PC-3 (cell line): ENCODE measurements around the gene CCNL2. TPM values are rescaled to one million over a fixed set of nuclear protein-coding genes. Genes with fewer than 3 reads are reported as not detected.

Experiments
- ATAC-seq: fragments of 200-7000 bp; cut with Tn5 transposase; 2 replicates; pipeline ENCODE4 v1.9.1; 2020; ENCODE audit warnings: mild to moderate bottlenecking, moderate library complexity
- BruUV-seq: library from RNA; stranded (reverse); fragments of 400-500 nt; replicated peaks from 2 replicates; lab custom pipeline; 2021; lab: Mats Ljungman, UMichigan
- CTCF ChIA-PET: fragments of 300-600 bp; sonication (Branson Sonifier 250); formaldehyde crosslinking; loops from one replicate; lab custom pipeline; 2022; ENCODE audit warnings: antibody characterized with exemption; lab: Charles Lee
- POLR2A ChIA-PET: fragments of 300-600 bp; sonication (Branson Sonifier 250); formaldehyde crosslinking; loops from one replicate; lab custom pipeline; 2022; ENCODE audit warnings: antibody characterized with exemption; ENCODE audit not compliant: unreplicated experiment; lab: Charles Lee
- DNase-seq: peaks from one replicate; pipeline ENCODE4 v3.0.0-alpha.2; 2015
- H2AFZ ChIP-seq: fragments of 300-600 bp; sonication (generic); 2 replicates; pipeline ENCODE4 v1.6.0; 2016; ENCODE audit warnings: antibody characterized with exemption, low read length
- H3F3A ChIP-seq: fragments of 300-600 bp; sonication (generic); one replicate; pipeline ENCODE4 v1.6.0; 2017; ENCODE audit warnings: antibody characterized with exemption, low read length, control low read depth, mild to moderate bottlenecking; ENCODE audit not compliant: unreplicated experiment
- H3K27ac ChIP-seq: fragments of 300-600 bp; sonication (generic); 2 replicates; pipeline ENCODE4 v1.5.1; 2016; ENCODE audit warnings: mild to moderate bottlenecking, low read length
- H3K27me3 ChIP-seq: fragments of 300-600 bp; sonication (generic); 2 replicates; pipeline ENCODE4 v1.6.1; 2016; ENCODE audit warnings: low read length, mixed read lengths
- H3K36me3 ChIP-seq: fragments of 300-600 bp; sonication (generic); 2 replicates; pipeline ENCODE4 v1.6.1; 2016; ENCODE audit warnings: low read depth, mixed run types, low read length, mixed read lengths
- H3K4me1 ChIP-seq: fragments of 300-600 bp; sonication (generic); 2 replicates; pipeline ENCODE4 v1.5.1; 2016; ENCODE audit warnings: low read length; ENCODE audit not compliant: insufficient read depth
- H3K4me2 ChIP-seq: fragments of 300-600 bp; sonication (generic); 2 replicates; pipeline ENCODE4 v1.6.0; 2016; ENCODE audit warnings: low read length
- H3K4me3 ChIP-seq: fragments of 300-600 bp; sonication (generic); 2 replicates; pipeline ENCODE4 v1.5.1; 2016; ENCODE audit warnings: mild to moderate bottlenecking, low read length, mixed read lengths
- H3K79me2 ChIP-seq: fragments of 300-600 bp; sonication (generic); 2 replicates; pipeline ENCODE4 v1.6.1; 2017; ENCODE audit warnings: low read length, mixed read lengths
- H3K9ac ChIP-seq: fragments of 300-600 bp; sonication (generic); 2 replicates; pipeline ENCODE4 v1.6.0; 2016; ENCODE audit warnings: mild to moderate bottlenecking, low read length
- H3K9me2 ChIP-seq: fragments of 300-600 bp; sonication (generic); replicated peaks from 2 replicates; pipeline ENCODE4 v1.6.1; 2016; ENCODE audit warnings: mixed run types, low read length, mixed read lengths
- H3K9me3 ChIP-seq: fragments of 300-600 bp; sonication (generic); 2 replicates; pipeline ENCODE4 v1.6.1; 2016; ENCODE audit warnings: low read length, mixed read lengths
- H4K20me1 ChIP-seq: fragments of 300-600 bp; sonication (generic); 2 replicates; pipeline ENCODE4 v1.6.1; 2016; ENCODE audit warnings: low read length, mixed read lengths
- CTCF ChIP-seq: fragments of 300-600 bp; sonication (generic); conservative IDR thresholded peaks from 2 replicates; pipeline ENCODE4 v1.5.1; 2017; ENCODE audit warnings: antibody characterized with exemption, low read depth, mild to moderate bottlenecking, low read length
- EZH2 ChIP-seq: fragments of 300-600 bp; sonication (generic); IDR thresholded peaks from one replicate; pipeline ENCODE4 v1.6.1; 2017; ENCODE audit warnings: antibody characterized with exemption, mild to moderate bottlenecking, low read length; ENCODE audit not compliant: unreplicated experiment
- EZH2phosphoT487 ChIP-seq: fragments of 300-600 bp; sonication (generic); IDR thresholded peaks from 2 replicates; pipeline ENCODE4 v1.6.1; 2018; ENCODE audit warnings: mild to moderate bottlenecking, antibody characterized with exemption, low read length, borderline replicate concordance
- intact Hi-C: fragments of 100-400 bp; cut with micrococcal nuclease; formaldehyde crosslinking; loops from 2 replicates; pipeline ENCODE4 v1.9.0; 2023
- total RNA-seq: library from RNA; depleted of rRNA; stranded (reverse); fragments of >200 nt; gene quantifications from 2 replicates; pipeline ENCODE4 v1.2.3, GENCODE V29; 2014

The CCNL2 gene
- total RNA-seq, 1 experiment from 2014 or later = 385 TPM

DNA sequence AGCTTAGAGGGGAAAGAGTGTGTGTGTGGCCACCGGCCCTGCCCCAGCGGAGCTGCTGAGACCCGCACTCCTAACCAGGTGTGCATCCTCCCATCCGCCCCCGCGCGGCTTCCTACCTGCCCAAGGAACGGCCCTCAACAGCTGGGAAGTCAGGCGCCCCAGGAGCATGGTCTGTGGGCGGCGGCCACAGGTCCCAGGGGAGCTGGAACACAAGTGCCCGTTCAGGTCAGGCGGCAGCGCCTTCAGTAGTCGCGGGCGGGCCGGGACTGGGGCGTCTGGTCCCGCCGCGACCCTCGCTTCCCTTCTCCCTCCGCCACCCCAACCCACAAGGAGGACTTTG is 24.6 kb downstream of the CCNL2 start:
- Histone ChIP-seq H3K9ac (peak overlapping the region; percentile 98), H3F3A (peaks cover 9% of the 10 kb centered on the region), H3K9me3 (no peaks in the 10 kb centered on the region), H3K4me2 (peak overlapping the region; percentile 99), H3K4me1 (peaks cover 20% of the 10 kb centered on the region), H3K27me3 (no peaks in the 10 kb centered on the region), H2AFZ (peak overlapping the region; percentile 72), H3K4me3 (peak overlapping the region; percentile 96), H3K36me3 (peaks cover 10% of the 10 kb centered on the region; the same call in 1 of the 2 replicates), H3K27ac (peak overlapping the region; percentile 77), H4K20me1 (no peaks in the 10 kb centered on the region), H3K79me2 (peaks cover 35% of the 10 kb centered on the region), H3K9me2 (no peaks in the 10 kb centered on the region)
- TF ChIP-seq CTCF (no peak), EZH2 (no peak), EZH2phosphoT487 (no peak)
- BruUV-seq = no TSS peak
- ChIA-PET CTCF (interaction anchor here (0.9 to 1.2 kb wide), 3 partner anchors 28 to 131 kb away, joined by 3 to 5 read pairs (median 4); no protein-coding TSS in a partner anchor), POLR2A (interaction anchor here (0.8 to 1.2 kb wide), 2 partner anchors 27 kb away, joined by 3 to 4 read pairs; no protein-coding TSS in a partner anchor)
- peak; percentile 1 for ATAC-seq
- intact Hi-C loops = loop anchor here (2.0 kb wide), 1 partner anchor 30 kb away; no protein-coding TSS in a partner anchor
- DNase-seq = no peak

DNA sequence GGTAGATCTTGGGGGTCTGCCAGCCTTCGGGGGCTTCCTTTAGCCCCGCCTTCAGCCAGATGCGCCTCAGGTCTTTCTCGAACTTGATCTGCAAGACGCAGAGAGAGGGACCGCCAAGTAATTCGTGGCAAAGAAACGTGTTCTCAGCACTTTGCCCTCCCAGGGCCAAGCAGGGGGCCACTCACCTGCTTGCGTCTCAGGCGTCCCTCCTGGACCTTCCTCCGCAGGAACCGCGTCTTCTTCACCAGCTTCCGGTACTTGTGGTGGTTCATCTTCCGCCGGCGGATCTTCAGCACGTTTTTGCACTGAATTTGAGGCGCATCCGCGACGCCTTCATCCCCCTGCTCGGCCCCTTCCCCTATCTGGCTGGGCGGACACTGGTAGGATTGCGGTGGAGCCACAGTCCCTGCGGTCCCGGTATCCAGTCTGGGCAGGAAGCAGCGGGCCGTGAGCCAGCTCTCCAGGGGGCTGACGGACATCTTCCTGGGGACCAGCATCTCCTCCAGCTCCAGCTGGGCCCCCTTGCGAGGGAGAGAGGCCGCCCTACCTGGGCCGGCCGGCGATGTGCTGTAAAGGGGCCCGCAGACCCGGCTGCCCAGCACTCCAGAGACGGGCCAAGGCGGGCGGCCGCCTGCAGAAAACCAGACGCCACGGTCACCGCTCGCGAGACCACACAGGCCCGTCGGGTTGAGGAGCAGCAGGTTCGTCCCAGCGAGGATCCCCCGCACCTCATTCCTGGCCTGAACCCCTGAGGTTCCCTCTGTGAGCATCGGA is 25.1 kb downstream of the CCNL2 start:
- no peak for TF ChIP-seq EZH2phosphoT487
- no peak for TF ChIP-seq CTCF
- TSS peak; percentile 69 for BruUV-seq
- no peak for ATAC-seq

More for the DNA sequence above, 25.1 kb downstream of the CCNL2 start:
- Histone ChIP-seq H3K36me3 (peaks cover 10% of the 10 kb centered on the region; the same call in 1 of the 2 replicates), H3K79me2 (peaks cover 35% of the 10 kb centered on the region), H3K4me2 (peak overlapping the region; percentile 99), H2AFZ (no peak overlapping the region), H3K4me1 (peaks cover 20% of the 10 kb centered on the region), H3K9me3 (no peaks in the 10 kb centered on the region), H3K9me2 (no peaks in the 10 kb centered on the region), H4K20me1 (no peaks in the 10 kb centered on the region), H3K27me3 (no peaks in the 10 kb centered on the region), H3F3A (peaks cover 9% of the 10 kb centered on the region), H3K9ac (peak overlapping the region; percentile 98), H3K27ac (no peak overlapping the region), H3K4me3 (peak overlapping the region; percentile 96)
- CTCF ChIA-PET = interaction anchor here (1.2 kb wide), 1 partner anchor 131 kb away, joined by 3 read pairs; no protein-coding TSS in a partner anchor
- intact Hi-C loops = loop anchor here (2.0 kb wide), 1 partner anchor 29 kb away; no protein-coding TSS in a partner anchor
- POLR2A ChIA-PET = interaction anchor here (0.6 to 1.2 kb wide), 2 partner anchors 26 to 373 kb away, joined by 4 read pairs; no protein-coding TSS in a partner anchor
- no peak for DNase-seq
